Lung (tissue), 12 donors: ENCODE measurements around the gene EFCAB11. TPM values are rescaled to one million over a fixed set of nuclear protein-coding genes. Genes with fewer than 3 reads are reported as not detected.

Experiments used
- ATAC-seq: fragments of 200-7000 bp; cut with Tn5 transposase; one replicate; pipeline ENCODE4 v1.9.1; 2020; ENCODE audit warnings: moderate number of reproducible peaks; ENCODE audit not compliant: insufficient read depth, low FRiP score
- DNase-seq, 3 donors: peaks; one replicate each; pipeline ENCODE4 v3.0.0-alpha.2; 2013 to 2017
- H3K27ac ChIP-seq, 2 donors: one replicate each; pipeline ENCODE4 v1.5.1; 2013; ENCODE audit warnings: mild to moderate bottlenecking in 2 of 2, moderate library complexity in 2 of 2, control low read depth in 1 of 2, inconsistent platforms in 1 of 2, low read depth in 1 of 2, low read length in 1 of 2
- H3K27me3 ChIP-seq, 3 donors: one replicate each; pipeline ENCODE4 v1.5.1; 2013; ENCODE audit warnings: low read length in 2 of 3; ENCODE audit not compliant: control insufficient read depth in 3 of 3, insufficient read depth in 3 of 3
- H3K36me3 ChIP-seq, 4 donors: one replicate each; pipeline ENCODE4 v1.5.1; 2013; ENCODE audit warnings: low read length in 4 of 4, mild to moderate bottlenecking in 1 of 4, moderate library complexity in 1 of 4; ENCODE audit not compliant: control insufficient read depth in 4 of 4, insufficient read depth in 4 of 4
- H3K4me1 ChIP-seq, 5 donors: one replicate each; pipeline ENCODE4 v1.5.1; 2013; ENCODE audit warnings: low read length in 5 of 5, mild to moderate bottlenecking in 2 of 5, moderate library complexity in 1 of 5; ENCODE audit not compliant: control insufficient read depth in 5 of 5, insufficient read depth in 5 of 5
- H3K4me3 ChIP-seq: one replicate; pipeline ENCODE4 v1.5.1; 2013; ENCODE audit warnings: mild to moderate bottlenecking, control low read depth, moderate library complexity
- H3K9ac ChIP-seq, 2 donors: one replicate each; pipeline ENCODE4 v1.5.1; 2013; ENCODE audit warnings: low read length in 2 of 2, control low read depth in 1 of 2; ENCODE audit not compliant: insufficient read depth in 1 of 2
- H3K9me3 ChIP-seq, 4 donors: one replicate each; pipeline ENCODE4 v1.5.1; 2013; ENCODE audit warnings: low read length in 3 of 4, mild to moderate bottlenecking in 1 of 4, moderate library complexity in 1 of 4; ENCODE audit not compliant: control insufficient read depth in 4 of 4, insufficient read depth in 3 of 4
- WGBS, 2 donors: extraction: QIAGEN DNeasy Blood & Tissue Kit; methylation state at CpG; one replicate each; pipeline ENCODE4 v1.1.7; 2013; 5-methylcytosine and 5-hydroxymethylcytosine counted together
- polyA plus RNA-seq, 2 donors: library from polyadenylated mRNA; stranded (reverse); fragments of 200-250 nt; gene quantifications; one replicate each; pipeline ENCODE4 v1.2.1, GENCODE V29; 2013
- total RNA-seq, 2 donors: library from RNA; depleted of rRNA in 1 of 2; stranded (reverse); fragments of >200 nt in 1 of 2; gene quantifications; one replicate each; pipeline ENCODE4 v1.2.1, GENCODE V29; 2014 to 2021
- TF ChIP-seq, protein P1 (sequence below): IDR thresholded peaks from 2 replicates; pipeline ENCODE4 v1.5.1; 2012; ENCODE audit warnings: mild to moderate bottlenecking; ENCODE audit errors: control extremely low read depth, extremely low read depth
- donor health status: control.
- donor health status: control.
- donor health status: Bipolar disorder and iron deficiency.
- donor health status: healthy.
- donor health status: DM: yes; HTN: yes; CAD: no.

The EFCAB11 gene
- total and polyA plus RNA-seq, 4 donors = 2.9 to 13.0 (median 6.1) TPM

GRCh38 chr14:89891055-89891454 lies 63.5 kb downstream of the EFCAB11 start:
- DNase-seq (no peak), ATAC-seq (no peak)
- no peak overlapping the region for H3K27ac ChIP-seq
- no peaks in the 10 kb centered on the region for H3K36me3 ChIP-seq
- peaks cover 0 to 3% (median 0%) of the 10 kb centered on the region in 4 donors for H3K9me3 ChIP-seq
- H3K27me3 ChIP-seq = no peaks in the 10 kb centered on the region
- WGBS, 2 donors = 81 to 97% methylated on average over 1 of the region's 1 CpG
- no peaks in the 10 kb centered on the region for H3K4me1 ChIP-seq
- no peak overlapping the region for H3K9ac ChIP-seq
- H3K4me3 ChIP-seq = no peak overlapping the region
- TF ChIP-seq, protein P1, sequence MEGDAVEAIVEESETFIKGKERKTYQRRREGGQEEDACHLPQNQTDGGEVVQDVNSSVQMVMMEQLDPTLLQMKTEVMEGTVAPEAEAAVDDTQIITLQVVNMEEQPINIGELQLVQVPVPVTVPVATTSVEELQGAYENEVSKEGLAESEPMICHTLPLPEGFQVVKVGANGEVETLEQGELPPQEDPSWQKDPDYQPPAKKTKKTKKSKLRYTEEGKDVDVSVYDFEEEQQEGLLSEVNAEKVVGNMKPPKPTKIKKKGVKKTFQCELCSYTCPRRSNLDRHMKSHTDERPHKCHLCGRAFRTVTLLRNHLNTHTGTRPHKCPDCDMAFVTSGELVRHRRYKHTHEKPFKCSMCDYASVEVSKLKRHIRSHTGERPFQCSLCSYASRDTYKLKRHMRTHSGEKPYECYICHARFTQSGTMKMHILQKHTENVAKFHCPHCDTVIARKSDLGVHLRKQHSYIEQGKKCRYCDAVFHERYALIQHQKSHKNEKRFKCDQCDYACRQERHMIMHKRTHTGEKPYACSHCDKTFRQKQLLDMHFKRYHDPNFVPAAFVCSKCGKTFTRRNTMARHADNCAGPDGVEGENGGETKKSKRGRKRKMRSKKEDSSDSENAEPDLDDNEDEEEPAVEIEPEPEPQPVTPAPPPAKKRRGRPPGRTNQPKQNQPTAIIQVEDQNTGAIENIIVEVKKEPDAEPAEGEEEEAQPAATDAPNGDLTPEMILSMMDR = no peak

DNA sequence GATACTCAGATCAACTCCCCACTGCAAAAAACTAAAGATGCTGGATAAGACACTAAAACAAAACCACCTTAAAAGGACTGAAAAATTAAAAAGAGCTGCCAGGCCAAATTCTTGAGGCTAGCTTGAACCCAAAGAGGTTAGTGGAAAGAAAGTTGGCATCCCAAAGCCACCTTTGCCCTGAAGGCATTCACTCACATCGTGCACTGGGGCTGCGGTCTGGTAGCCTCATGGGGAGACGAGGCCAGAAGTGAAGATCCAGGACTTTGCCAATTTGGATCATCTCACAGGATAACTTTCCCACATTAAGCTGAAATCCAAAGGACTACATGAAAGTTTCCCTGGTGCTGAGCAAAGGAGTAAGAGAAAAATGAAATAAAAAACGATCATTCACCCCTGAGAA lies 63.9 kb downstream of the EFCAB11 start:
- 93 to 94% methylated on average over 4 of the region's 4 CpGs for WGBS, 2 donors
- H3K27me3 ChIP-seq = no peaks in the 10 kb centered on the region
- peaks cover 0 to 3% (median 0%) of the 10 kb centered on the region in 4 donors for H3K9me3 ChIP-seq
- H3K27ac ChIP-seq = no peak overlapping the region
- H3K9ac ChIP-seq = no peak overlapping the region
- DNase-seq (no peak), ATAC-seq (no peak)
- H3K36me3 ChIP-seq = no peaks in the 10 kb centered on the region
- H3K4me3 ChIP-seq = no peak overlapping the region
- no peaks in the 10 kb centered on the region for H3K4me1 ChIP-seq
- TF ChIP-seq, protein P1 = no peak

DNA sequence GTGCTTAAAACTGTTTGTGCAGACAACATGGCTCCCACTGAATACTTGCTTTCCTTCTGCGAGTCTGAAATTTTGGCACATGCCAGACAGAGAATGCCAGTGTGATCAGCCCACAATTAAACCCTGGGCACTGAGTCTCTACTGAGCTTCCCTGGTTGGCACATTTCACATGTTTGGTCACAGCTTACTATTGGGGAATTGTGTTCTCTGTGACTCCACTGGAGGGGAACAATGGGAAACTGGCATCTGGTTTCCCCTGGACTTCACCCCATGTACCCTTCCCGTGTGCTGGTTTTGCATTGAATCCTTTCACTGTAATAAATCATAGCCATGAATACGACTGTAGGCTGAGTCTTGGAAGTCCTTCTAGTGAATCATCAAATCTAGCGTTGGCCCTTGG lies 64.9 kb downstream of the EFCAB11 start:
- Histone ChIP-seq H3K36me3 (no peaks in the 10 kb centered on the region), H3K4me3 (no peak overlapping the region), H3K27ac (no peak overlapping the region), H3K4me1 (no peaks in the 10 kb centered on the region), H3K9ac (no peak overlapping the region), H3K27me3 (no peaks in the 10 kb centered on the region), H3K9me3 (peaks cover 0 to 3% (median 0%) of the 10 kb centered on the region in 4 donors)
- no peak for DNase-seq
- TF ChIP-seq, protein P1 = no peak
- WGBS, 2 donors = 92 to 98% methylated on average over 4 of the region's 4 CpGs
- ATAC-seq = no peak

DNA sequence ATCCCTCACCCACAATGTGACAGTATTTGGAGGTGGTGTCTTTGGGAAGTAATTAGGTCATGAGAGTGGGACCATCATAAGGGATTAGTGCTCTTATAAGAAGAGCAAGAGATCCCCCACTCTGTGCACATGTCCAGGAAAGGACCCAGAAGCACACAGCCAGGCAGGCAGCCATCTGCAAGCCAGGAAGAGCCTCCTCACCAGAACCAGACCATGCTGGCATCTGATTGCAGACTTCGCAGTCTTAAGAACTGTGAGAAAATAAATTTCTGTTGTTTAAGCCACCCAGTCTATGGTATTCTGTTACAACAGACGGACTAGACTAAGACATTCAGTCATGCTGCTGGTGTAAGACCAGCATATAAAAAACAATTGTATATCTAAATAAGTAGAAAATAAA lies 69.8 kb downstream of the EFCAB11 start:
- ATAC-seq = no peak
- TF ChIP-seq, protein P1 = no peak
- no peak for DNase-seq
- Histone ChIP-seq H3K9me3 (no peaks in the 10 kb centered on the region), H3K9ac (no peak overlapping the region), H3K4me1 (no peaks in the 10 kb centered on the region), H3K36me3 (no peaks in the 10 kb centered on the region), H3K4me3 (no peak overlapping the region), H3K27me3 (no peaks in the 10 kb centered on the region), H3K27ac (no peak overlapping the region)
- 98 to 99% methylated on average over 2 of the region's 2 CpGs for WGBS, 2 donors
